ENCODE data around the gene DPH6. TPM values are rescaled to one million over a fixed set of nuclear protein-coding genes. Genes with fewer than 3 reads are reported as not detected.
"Not testable (repeated sequence)": the region's sequence is repeated elsewhere in the genome, so short reads cannot be mapped to it uniquely, and the experiment has no call there.

DPH6 gene
- total RNA-seq, 2 donors from 2014 or later: 8.9 to 17.6 TPM

- H3K4me1 ChIP-seq (replicated peaks): no peaks in the 10 kb centered on the region
- TF ChIP-seq POLR2AphosphoS5 (IDR thresholded peaks at IDR 0.05): no peak
- TF ChIP-seq POLR2A (IDR thresholded peaks at IDR 0.05): no peak
- TF ChIP-seq, protein P1, sequence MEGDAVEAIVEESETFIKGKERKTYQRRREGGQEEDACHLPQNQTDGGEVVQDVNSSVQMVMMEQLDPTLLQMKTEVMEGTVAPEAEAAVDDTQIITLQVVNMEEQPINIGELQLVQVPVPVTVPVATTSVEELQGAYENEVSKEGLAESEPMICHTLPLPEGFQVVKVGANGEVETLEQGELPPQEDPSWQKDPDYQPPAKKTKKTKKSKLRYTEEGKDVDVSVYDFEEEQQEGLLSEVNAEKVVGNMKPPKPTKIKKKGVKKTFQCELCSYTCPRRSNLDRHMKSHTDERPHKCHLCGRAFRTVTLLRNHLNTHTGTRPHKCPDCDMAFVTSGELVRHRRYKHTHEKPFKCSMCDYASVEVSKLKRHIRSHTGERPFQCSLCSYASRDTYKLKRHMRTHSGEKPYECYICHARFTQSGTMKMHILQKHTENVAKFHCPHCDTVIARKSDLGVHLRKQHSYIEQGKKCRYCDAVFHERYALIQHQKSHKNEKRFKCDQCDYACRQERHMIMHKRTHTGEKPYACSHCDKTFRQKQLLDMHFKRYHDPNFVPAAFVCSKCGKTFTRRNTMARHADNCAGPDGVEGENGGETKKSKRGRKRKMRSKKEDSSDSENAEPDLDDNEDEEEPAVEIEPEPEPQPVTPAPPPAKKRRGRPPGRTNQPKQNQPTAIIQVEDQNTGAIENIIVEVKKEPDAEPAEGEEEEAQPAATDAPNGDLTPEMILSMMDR (IDR thresholded peaks at IDR 0.05): no peak
- intact Hi-C loops (cut with DNase I): no loop called here
- no peaks in the 10 kb centered on the region for H3K27me3 ChIP-seq (replicated peaks; ENCODE audit: insufficient read depth)
- no peak for DNase-seq (ENCODE audit: low spot score)
- no peak overlapping the region for H3K4me3 ChIP-seq
- H3K36me3 ChIP-seq: no peaks in the 10 kb centered on the region
- WGBS: 41% methylated on average over 1 of the region's 1 CpG
- no peaks in the 10 kb centered on the region for H3K9me3 ChIP-seq
- no peak overlapping the region for H3K27ac ChIP-seq
Measured at GRCh38 chr15:35410775-35411174, 135.2 kb downstream of the DPH6 start.

DNA sequence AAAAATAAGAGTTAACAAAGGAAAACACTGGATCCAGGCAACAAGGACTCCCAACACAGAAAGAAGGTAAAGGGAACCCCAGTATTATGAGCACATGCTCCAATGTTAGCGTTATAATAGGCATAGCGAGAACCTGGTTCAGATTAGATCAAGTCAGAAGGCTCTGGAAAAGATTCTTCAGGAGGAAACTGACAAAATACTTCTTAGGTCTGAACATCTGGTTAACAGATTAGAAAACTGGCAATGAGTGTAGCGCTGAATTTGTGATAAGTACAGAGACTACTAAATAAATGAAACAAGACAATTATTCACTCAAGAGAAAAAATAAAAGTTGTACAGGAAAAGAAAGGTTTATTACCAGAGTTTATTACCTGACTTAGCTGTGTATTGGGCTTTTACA, 146.1 kb downstream of the DPH6 start:
- Histone ChIP-seq H3K9me3 (no peaks in the 10 kb centered on the region), H3K27me3 (replicated peaks; ENCODE audit: insufficient read depth) (no peaks in the 10 kb centered on the region), H3K27ac (no peak overlapping the region), H3K4me3 (no peak overlapping the region), H3K4me1 (replicated peaks) (no peaks in the 10 kb centered on the region), H3K36me3 (no peaks in the 10 kb centered on the region)
- no peak for DNase-seq (ENCODE audit: low spot score)
- TF ChIP-seq POLR2AphosphoS5 (IDR thresholded peaks at IDR 0.05) (no peak), POLR2A (IDR thresholded peaks at IDR 0.05) (no peak)
- TF ChIP-seq, protein P1 (IDR thresholded peaks at IDR 0.05): no peak
- intact Hi-C loops (cut with DNase I): no loop called here
- 95% methylated on average over 3 of the region's 3 CpGs for WGBS

GRCh38 chr15:35397027-35397426, 148.9 kb downstream of the DPH6 start:
- Histone ChIP-seq H3K4me1 (replicated peaks) (no peaks in the 10 kb centered on the region), H3K9me3 (no peaks in the 10 kb centered on the region), H3K4me3 (no peak overlapping the region), H3K27me3 (replicated peaks; ENCODE audit: insufficient read depth) (no peaks in the 10 kb centered on the region), H3K36me3 (no peaks in the 10 kb centered on the region), H3K27ac (no peak overlapping the region)
- no peak for DNase-seq (ENCODE audit: low spot score)
- no peak for TF ChIP-seq POLR2AphosphoS5 (IDR thresholded peaks at IDR 0.05)
- no peak for TF ChIP-seq POLR2A (IDR thresholded peaks at IDR 0.05)
- TF ChIP-seq, protein P1 (IDR thresholded peaks at IDR 0.05): no peak
- intact Hi-C loops (cut with DNase I): no loop called here

GRCh38 chr15:35394416-35394815, 151.5 kb downstream of the DPH6 start:
- 98% methylated on average over 2 of the region's 2 CpGs for WGBS
- no peaks in the 10 kb centered on the region for H3K36me3 ChIP-seq
- no peak for TF ChIP-seq POLR2A (IDR thresholded peaks at IDR 0.05)
- TF ChIP-seq POLR2AphosphoS5 (IDR thresholded peaks at IDR 0.05): no peak
- TF ChIP-seq, protein P1 (IDR thresholded peaks at IDR 0.05): no peak
- no peaks in the 10 kb centered on the region for H3K9me3 ChIP-seq
- no peak overlapping the region for H3K27ac ChIP-seq
- intact Hi-C loops (cut with DNase I): no loop called here
- no peaks in the 10 kb centered on the region for H3K27me3 ChIP-seq (replicated peaks; ENCODE audit: insufficient read depth)
- DNase-seq (ENCODE audit: low spot score): no peak
- no peaks in the 10 kb centered on the region for H3K4me1 ChIP-seq (replicated peaks)
- H3K4me3 ChIP-seq: no peak overlapping the region

GRCh38 chr15:35393398-35393797, 152.6 kb downstream of the DPH6 start:
- TF ChIP-seq, protein P1 (IDR thresholded peaks at IDR 0.05): no peak
- TF ChIP-seq POLR2A (IDR thresholded peaks at IDR 0.05) (no peak), POLR2AphosphoS5 (IDR thresholded peaks at IDR 0.05) (no peak)
- no peaks in the 10 kb centered on the region for H3K27me3 ChIP-seq (replicated peaks; ENCODE audit: insufficient read depth)
- intact Hi-C loops (cut with DNase I): no loop called here
- no peak overlapping the region for H3K4me3 ChIP-seq
- H3K9me3 ChIP-seq: no peaks in the 10 kb centered on the region
- no peak for DNase-seq (ENCODE audit: low spot score)
- no peak overlapping the region for H3K27ac ChIP-seq
- no peaks in the 10 kb centered on the region for H3K36me3 ChIP-seq
- H3K4me1 ChIP-seq (replicated peaks): no peaks in the 10 kb centered on the region
- 69% methylated on average over 2 of the region's 2 CpGs for WGBS

GRCh38 chr15:35391408-35391984, 154.5 kb downstream of the DPH6 start:
- 99% methylated on average over 18 of the region's 18 CpGs for WGBS
- H3K4me1 ChIP-seq (replicated peaks); intact Hi-C loops (cut with DNase I); DNase-seq (ENCODE audit: low spot score); H3K27me3 ChIP-seq (replicated peaks; ENCODE audit: insufficient read depth); H3K27ac ChIP-seq; H3K36me3 ChIP-seq; H3K4me3 ChIP-seq; H3K9me3 ChIP-seq: not testable (repeated sequence)
